ENCODE data around the gene TMTC3.
"Not testable (repeated sequence)": the region's sequence is repeated elsewhere in the genome, so short reads cannot be mapped to it uniquely, and the experiment has no call there.

TMTC3 gene

DNA sequence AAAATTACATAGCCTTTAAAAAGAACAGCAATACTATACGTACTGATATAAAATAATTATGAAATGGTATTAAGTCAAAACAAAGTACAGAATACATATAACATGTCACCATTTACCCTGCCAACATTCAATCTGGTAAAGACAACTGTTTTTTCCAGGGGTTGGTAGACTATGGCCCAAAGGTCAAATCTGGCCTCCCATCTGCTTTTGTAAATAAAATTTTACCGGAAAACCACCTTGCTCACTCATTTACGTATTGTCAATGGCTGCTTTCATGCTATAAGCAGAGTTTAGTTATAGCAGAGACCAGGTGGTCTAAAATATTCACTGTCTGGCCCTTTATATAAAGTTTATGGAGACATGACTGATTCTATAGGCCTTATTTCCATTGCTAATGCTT lies 14.3 kb upstream of the TMTC3 start:
- peaks cover 7% of the 10 kb centered on the region for H3K4me1 ChIP-seq (ENCODE audit: low read length)
- no peaks in the 10 kb centered on the region for H3K79me2 ChIP-seq (ENCODE audit: low read length)
- no peaks in the 10 kb centered on the region for H4K20me1 ChIP-seq (ENCODE audit: insufficient read depth, low read length)
- no peak overlapping the region for H3K4me3 ChIP-seq (ENCODE audit: low read length)
- H3K9me3 ChIP-seq (ENCODE audit: insufficient read depth, low read length) = no peaks in the 10 kb centered on the region
- H3K4me2 ChIP-seq (ENCODE audit: low read length) = no peak overlapping the region
- no peak overlapping the region for H3K27ac ChIP-seq (ENCODE audit: low read length)
- H3K36me3 ChIP-seq (replicated peaks; ENCODE audit: low read depth, low read length) = peaks cover 3% of the 10 kb centered on the region
- H2AFZ ChIP-seq (ENCODE audit: low read depth, low read length) = no peak overlapping the region
- H3K9ac ChIP-seq (ENCODE audit: low read length) = no peak overlapping the region
- no peak for TF ChIP-seq EZH2phosphoT487 (IDR thresholded peaks at IDR 0.05; ENCODE audit: low read depth)
- TF ChIP-seq, protein P1, sequence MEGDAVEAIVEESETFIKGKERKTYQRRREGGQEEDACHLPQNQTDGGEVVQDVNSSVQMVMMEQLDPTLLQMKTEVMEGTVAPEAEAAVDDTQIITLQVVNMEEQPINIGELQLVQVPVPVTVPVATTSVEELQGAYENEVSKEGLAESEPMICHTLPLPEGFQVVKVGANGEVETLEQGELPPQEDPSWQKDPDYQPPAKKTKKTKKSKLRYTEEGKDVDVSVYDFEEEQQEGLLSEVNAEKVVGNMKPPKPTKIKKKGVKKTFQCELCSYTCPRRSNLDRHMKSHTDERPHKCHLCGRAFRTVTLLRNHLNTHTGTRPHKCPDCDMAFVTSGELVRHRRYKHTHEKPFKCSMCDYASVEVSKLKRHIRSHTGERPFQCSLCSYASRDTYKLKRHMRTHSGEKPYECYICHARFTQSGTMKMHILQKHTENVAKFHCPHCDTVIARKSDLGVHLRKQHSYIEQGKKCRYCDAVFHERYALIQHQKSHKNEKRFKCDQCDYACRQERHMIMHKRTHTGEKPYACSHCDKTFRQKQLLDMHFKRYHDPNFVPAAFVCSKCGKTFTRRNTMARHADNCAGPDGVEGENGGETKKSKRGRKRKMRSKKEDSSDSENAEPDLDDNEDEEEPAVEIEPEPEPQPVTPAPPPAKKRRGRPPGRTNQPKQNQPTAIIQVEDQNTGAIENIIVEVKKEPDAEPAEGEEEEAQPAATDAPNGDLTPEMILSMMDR (IDR thresholded peaks at IDR 0.05; ENCODE audit: low read depth, low read length) = no peak
- no peaks in the 10 kb centered on the region for H3K27me3 ChIP-seq (ENCODE audit: low read depth, low read length)

DNA sequence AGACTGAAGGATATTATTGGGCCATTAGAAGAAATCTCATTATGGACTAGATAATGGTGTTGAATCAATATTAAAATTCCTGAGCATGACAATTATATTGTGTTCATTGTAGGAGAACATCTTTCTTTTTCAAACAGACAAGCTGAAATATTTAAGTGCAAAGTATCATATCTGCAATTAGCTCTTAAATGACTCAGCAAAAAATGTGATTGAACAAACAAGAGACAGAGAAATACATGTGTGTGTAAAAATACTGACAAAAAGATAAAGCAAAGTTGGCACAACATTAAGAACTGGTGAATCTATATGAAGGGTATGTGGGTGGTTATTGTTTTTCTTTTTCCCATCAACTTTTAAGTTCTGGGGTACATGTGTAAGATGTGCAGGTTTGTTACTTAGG lies 9.7 kb upstream of the TMTC3 start:
- no peaks in the 10 kb centered on the region for H3K27me3 ChIP-seq (ENCODE audit: low read depth, low read length)
- H3K27ac ChIP-seq (ENCODE audit: low read length) = no peak overlapping the region
- H3K4me1 ChIP-seq (ENCODE audit: low read length) = peaks cover 4% of the 10 kb centered on the region; the same call in 1 of the 2 replicates

GRCh38 chr12:88133181-88133580 lies 8.9 kb upstream of the TMTC3 start:
- not testable (repeated sequence) for H2AFZ ChIP-seq (ENCODE audit: low read depth, low read length); H4K20me1 ChIP-seq (ENCODE audit: insufficient read depth, low read length); H3K27me3 ChIP-seq (ENCODE audit: low read depth, low read length); H3K4me2 ChIP-seq (ENCODE audit: low read length); H3K4me3 ChIP-seq (ENCODE audit: low read length); H3K9me3 ChIP-seq (ENCODE audit: insufficient read depth, low read length); H3K79me2 ChIP-seq (ENCODE audit: low read length); H3K27ac ChIP-seq (ENCODE audit: low read length); H3K4me1 ChIP-seq (ENCODE audit: low read length); H3K9ac ChIP-seq (ENCODE audit: low read length)
- peaks cover 15% of the 10 kb centered on the region for H3K36me3 ChIP-seq (replicated peaks; ENCODE audit: low read depth, low read length)

More for the DNA sequence above, 9.7 kb upstream of the TMTC3 start:
- no peak overlapping the region for H2AFZ ChIP-seq (ENCODE audit: low read depth, low read length)
- TF ChIP-seq, protein P1 (IDR thresholded peaks at IDR 0.05; ENCODE audit: low read depth, low read length) = no peak
- no peak for TF ChIP-seq EZH2phosphoT487 (IDR thresholded peaks at IDR 0.05; ENCODE audit: low read depth)
- H4K20me1 ChIP-seq (ENCODE audit: insufficient read depth, low read length) = no peaks in the 10 kb centered on the region
- no peak overlapping the region for H3K4me2 ChIP-seq (ENCODE audit: low read length)
- peaks cover 15% of the 10 kb centered on the region for H3K36me3 ChIP-seq (replicated peaks; ENCODE audit: low read depth, low read length)
- H3K4me3 ChIP-seq (ENCODE audit: low read length) = no peak overlapping the region
- H3K79me2 ChIP-seq (ENCODE audit: low read length) = no peaks in the 10 kb centered on the region
- H3K9me3 ChIP-seq (ENCODE audit: insufficient read depth, low read length) = no peaks in the 10 kb centered on the region
- H3K9ac ChIP-seq (ENCODE audit: low read length) = no peak overlapping the region

DNA sequence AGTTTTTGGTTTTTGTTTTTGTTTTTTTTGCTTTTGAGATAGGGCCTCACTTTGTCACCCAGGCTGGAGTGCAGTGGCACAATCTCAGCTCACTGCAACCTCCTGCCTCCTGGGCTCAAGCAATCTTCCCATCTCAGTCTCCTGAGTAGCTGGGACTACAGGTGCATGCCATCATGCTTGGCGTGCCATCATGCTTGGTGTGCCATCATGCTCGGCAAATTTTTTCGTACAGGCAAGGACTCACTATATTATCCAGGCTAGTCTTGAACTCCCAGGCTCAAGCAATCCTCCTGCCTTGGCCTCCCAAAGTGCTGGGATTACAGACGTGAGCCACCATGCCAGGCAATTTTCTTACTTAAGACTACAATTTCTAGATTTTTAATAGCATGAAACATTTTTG lies 2.4 kb upstream of the TMTC3 start:
- H3K79me2 ChIP-seq (ENCODE audit: low read length) = peaks cover 18% of the 10 kb centered on the region
- H3K27me3 ChIP-seq (ENCODE audit: low read depth, low read length); H3K4me3 ChIP-seq (ENCODE audit: low read length); H3K9me3 ChIP-seq (ENCODE audit: insufficient read depth, low read length); H4K20me1 ChIP-seq (ENCODE audit: insufficient read depth, low read length); H3K4me1 ChIP-seq (ENCODE audit: low read length); H3K9ac ChIP-seq (ENCODE audit: low read length); H3K27ac ChIP-seq (ENCODE audit: low read length); H2AFZ ChIP-seq (ENCODE audit: low read depth, low read length); H3K36me3 ChIP-seq (replicated peaks; ENCODE audit: low read depth, low read length); H3K4me2 ChIP-seq (ENCODE audit: low read length): not testable (repeated sequence)

DNA sequence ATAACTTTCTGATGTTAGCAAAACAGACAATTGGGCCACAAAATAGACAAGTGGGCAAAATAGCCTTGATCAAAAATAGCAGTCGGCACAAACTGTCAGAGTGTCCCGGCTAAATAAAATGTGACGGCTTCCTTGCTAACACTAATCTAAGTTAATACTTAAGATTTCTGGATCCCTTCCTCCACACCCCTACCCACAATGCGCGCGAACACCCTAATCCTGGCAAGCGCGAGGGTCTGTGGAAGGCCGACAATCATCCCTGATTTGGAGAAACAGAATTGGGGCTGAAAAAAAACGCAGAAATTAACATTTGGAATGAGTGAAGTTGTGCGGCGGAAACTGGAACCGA lies 708 bp upstream of the TMTC3 start:
- Histone ChIP-seq H3K36me3 (replicated peaks; ENCODE audit: low read depth, low read length) (no peaks in the 10 kb centered on the region), H3K4me2 (ENCODE audit: low read length) (peak overlapping the region; percentile 81), H3K4me1 (ENCODE audit: low read length) (peaks cover 8% of the 10 kb centered on the region), H3K27ac (ENCODE audit: low read length) (peak overlapping the region; percentile 54), H2AFZ (ENCODE audit: low read depth, low read length) (peak overlapping the region; percentile 92), H3K9ac (ENCODE audit: low read length) (peak overlapping the region; percentile 76), H3K27me3 (ENCODE audit: low read depth, low read length) (no peaks in the 10 kb centered on the region), H3K79me2 (ENCODE audit: low read length) (peaks cover 18% of the 10 kb centered on the region), H4K20me1 (ENCODE audit: insufficient read depth, low read length) (no peaks in the 10 kb centered on the region), H3K9me3 (ENCODE audit: insufficient read depth, low read length) (no peaks in the 10 kb centered on the region), H3K4me3 (ENCODE audit: low read length) (peak overlapping the region; percentile 93)
- no peak for TF ChIP-seq EZH2phosphoT487 (IDR thresholded peaks at IDR 0.05; ENCODE audit: low read depth)
- TF ChIP-seq, protein P1 (IDR thresholded peaks at IDR 0.05; ENCODE audit: low read depth, low read length) = no peak
